Nephron (organoid): ENCODE data around the gene WDHD1.

Experiments
- H3K27ac Mint-ChIP-seq, 3 experiments: 2 replicates each; pipeline ENCODE4 v1.8.0; 2020; ENCODE audit warnings: mixed read lengths in 3 of 3, mild to moderate bottlenecking in 2 of 3, moderate library complexity in 1 of 3
- H3K27me3 Mint-ChIP-seq: 2 replicates; pipeline ENCODE4 v1.8.0; 2021; ENCODE audit warnings: low read depth, mild to moderate bottlenecking, moderate library complexity, mixed read lengths
- H3K36me3 Mint-ChIP-seq: 2 replicates; pipeline ENCODE4 v1.8.0; 2020; ENCODE audit warnings: low read depth, mixed read lengths
- H3K4me1 Mint-ChIP-seq: 2 replicates; pipeline ENCODE4 v1.8.0; 2020; ENCODE audit warnings: mixed read lengths
- H3K4me3 Mint-ChIP-seq, 3 experiments: 2 replicates each; pipeline ENCODE4 v1.8.0; 2020; ENCODE audit warnings: mild to moderate bottlenecking in 3 of 3, mixed read lengths in 3 of 3, moderate library complexity in 2 of 3
- H3K9me3 Mint-ChIP-seq: 2 replicates; pipeline ENCODE4 v1.8.0; 2020; ENCODE audit warnings: mixed read lengths
- TF ChIP-seq, protein P1 (sequence below), 3 experiments: fragments of 200-600 bp; sonication (generic); IDR thresholded peaks; one replicate each; pipeline ENCODE4 v1.5.0; 2021; ENCODE audit warnings: antibody characterized with exemption in 3 of 3; ENCODE audit not compliant: unreplicated experiment in 3 of 3

The WDHD1 gene

DNA sequence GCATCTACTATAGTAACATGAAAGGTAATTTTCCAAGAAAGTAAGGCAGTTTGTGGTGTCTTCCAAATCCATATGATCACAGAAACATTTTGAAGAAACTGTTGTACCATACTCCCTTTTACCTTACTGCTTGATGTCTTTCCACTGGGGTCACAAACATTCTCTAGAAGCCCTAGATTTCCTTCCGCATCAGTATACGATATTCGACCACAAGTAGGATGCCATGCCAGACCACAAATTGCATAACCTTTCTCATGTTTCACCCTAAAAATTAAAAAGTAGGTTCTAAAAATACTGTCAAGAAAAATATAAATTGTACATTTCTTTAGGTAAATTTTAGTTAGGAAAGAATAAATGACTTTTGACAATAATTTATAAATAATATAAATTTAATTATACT lies 26.5 kb downstream of the WDHD1 start:
- Mint-ChIP-seq H3K9me3 (no peaks in the 10 kb centered on the region), H3K4me3 (no peak overlapping the region), H3K27ac (no peak overlapping the region), H3K36me3 (peaks cover 40% of the 10 kb centered on the region), H3K27me3 (no peaks in the 10 kb centered on the region), H3K4me1 (no peaks in the 10 kb centered on the region)
- TF ChIP-seq, protein P1, sequence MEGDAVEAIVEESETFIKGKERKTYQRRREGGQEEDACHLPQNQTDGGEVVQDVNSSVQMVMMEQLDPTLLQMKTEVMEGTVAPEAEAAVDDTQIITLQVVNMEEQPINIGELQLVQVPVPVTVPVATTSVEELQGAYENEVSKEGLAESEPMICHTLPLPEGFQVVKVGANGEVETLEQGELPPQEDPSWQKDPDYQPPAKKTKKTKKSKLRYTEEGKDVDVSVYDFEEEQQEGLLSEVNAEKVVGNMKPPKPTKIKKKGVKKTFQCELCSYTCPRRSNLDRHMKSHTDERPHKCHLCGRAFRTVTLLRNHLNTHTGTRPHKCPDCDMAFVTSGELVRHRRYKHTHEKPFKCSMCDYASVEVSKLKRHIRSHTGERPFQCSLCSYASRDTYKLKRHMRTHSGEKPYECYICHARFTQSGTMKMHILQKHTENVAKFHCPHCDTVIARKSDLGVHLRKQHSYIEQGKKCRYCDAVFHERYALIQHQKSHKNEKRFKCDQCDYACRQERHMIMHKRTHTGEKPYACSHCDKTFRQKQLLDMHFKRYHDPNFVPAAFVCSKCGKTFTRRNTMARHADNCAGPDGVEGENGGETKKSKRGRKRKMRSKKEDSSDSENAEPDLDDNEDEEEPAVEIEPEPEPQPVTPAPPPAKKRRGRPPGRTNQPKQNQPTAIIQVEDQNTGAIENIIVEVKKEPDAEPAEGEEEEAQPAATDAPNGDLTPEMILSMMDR (IDR thresholded peaks at IDR 0.05; ENCODE audit: unreplicated experiment in 3 of 3) = no peak

DNA sequence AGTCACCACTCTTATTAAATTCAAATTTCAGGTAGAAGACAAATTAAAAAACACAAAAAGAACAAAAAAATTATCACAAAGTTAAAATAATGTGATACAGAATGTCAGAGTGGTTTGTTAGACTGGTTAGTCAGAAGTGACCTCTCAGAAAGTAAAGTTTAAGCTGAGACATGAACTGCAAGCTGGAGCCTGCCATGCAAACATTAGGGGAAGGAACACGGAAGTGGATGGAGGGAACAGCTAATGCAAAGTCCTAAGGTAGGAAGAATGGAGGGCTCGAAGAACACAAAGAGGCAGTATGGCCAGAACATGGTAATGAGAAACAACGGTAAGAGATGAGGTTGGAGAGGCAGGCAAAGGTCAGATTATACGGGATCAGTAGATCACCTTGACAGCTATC lies 41.7 kb downstream of the WDHD1 start:
- H3K4me3 Mint-ChIP-seq = no peak overlapping the region
- TF ChIP-seq, protein P1 (IDR thresholded peaks at IDR 0.05; ENCODE audit: unreplicated experiment in 3 of 3) = no peak
- H3K27me3 Mint-ChIP-seq = no peaks in the 10 kb centered on the region
- no peak overlapping the region for H3K27ac Mint-ChIP-seq
- no peaks in the 10 kb centered on the region for H3K9me3 Mint-ChIP-seq
- peaks cover 37% of the 10 kb centered on the region for H3K36me3 Mint-ChIP-seq
- H3K4me1 Mint-ChIP-seq = no peaks in the 10 kb centered on the region

DNA sequence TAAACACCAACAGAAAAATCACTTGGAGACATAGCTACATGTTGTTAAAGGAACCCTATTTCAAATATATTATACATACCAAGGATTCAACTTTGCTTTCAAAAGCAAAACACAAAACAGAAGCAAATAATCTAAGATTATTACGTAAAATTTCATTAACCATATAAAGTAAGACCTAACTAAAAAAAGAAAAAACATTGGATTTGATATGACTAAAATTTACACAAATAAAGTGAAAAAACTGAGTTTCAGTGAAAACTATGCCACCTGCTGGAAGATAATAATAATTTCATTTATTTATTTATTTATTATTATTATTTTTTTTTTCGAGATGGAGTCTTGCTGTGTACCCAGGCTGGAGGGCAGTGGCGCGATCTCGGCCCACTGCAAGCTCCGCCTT lies 45.2 kb downstream of the WDHD1 start:
- TF ChIP-seq, protein P1 (IDR thresholded peaks at IDR 0.05; ENCODE audit: unreplicated experiment in 3 of 3) = peak; percentile 32 to 52 (median 41)
- peaks cover 27% of the 10 kb centered on the region for H3K36me3 Mint-ChIP-seq
- H3K4me3 Mint-ChIP-seq = no peak overlapping the region
- no peaks in the 10 kb centered on the region for H3K4me1 Mint-ChIP-seq
- no peaks in the 10 kb centered on the region for H3K9me3 Mint-ChIP-seq
- no peaks in the 10 kb centered on the region for H3K27me3 Mint-ChIP-seq
- no peak overlapping the region for H3K27ac Mint-ChIP-seq

DNA sequence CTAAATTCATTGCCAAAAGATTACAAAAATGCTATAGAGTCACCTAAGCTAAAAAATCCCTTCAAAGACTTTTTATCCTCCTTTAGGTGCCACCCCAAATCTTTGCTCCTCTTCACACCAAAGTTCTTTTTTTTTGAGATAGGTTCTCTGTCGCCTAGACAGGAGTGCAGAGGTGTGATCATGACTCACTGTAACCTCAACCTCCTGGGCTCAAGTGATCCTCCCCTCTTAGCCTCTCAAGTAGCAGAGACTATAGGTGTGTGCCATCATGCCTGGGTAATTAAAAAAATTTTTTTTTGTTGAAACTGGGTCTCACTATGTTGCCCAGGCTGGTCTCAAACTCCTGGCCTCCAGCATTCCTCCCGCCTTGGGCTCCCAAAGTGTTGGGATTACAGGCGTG lies 47.9 kb downstream of the WDHD1 start:
- H3K4me3 Mint-ChIP-seq = no peak overlapping the region
- no peaks in the 10 kb centered on the region for H3K27me3 Mint-ChIP-seq
- H3K27ac Mint-ChIP-seq = no peak overlapping the region
- H3K9me3 Mint-ChIP-seq = no peaks in the 10 kb centered on the region
- H3K4me1 Mint-ChIP-seq = no peaks in the 10 kb centered on the region
- TF ChIP-seq, protein P1 (IDR thresholded peaks at IDR 0.05; ENCODE audit: unreplicated experiment in 3 of 3) = no peak
- peaks cover 16% of the 10 kb centered on the region for H3K36me3 Mint-ChIP-seq

DNA sequence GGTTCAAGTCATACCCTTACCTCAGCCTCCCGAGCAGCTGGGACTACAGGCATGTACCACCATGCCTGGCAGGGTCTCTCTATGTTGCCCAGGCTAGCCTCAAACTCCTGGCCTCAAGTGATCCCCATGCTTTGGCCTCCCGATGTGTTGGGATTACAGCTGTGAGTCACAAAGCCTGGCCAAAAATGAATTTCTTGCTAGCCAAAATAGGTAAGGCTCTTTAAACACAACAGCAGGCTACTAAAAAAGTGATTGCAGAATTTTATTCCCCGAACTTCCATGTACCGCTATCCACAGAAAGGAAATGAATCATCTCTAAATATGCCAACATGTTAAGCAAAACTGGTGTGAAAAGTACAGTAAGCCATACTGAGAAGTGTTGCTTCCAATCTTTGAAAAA lies 50.6 kb downstream of the WDHD1 start:
- H3K9me3 Mint-ChIP-seq = no peaks in the 10 kb centered on the region

DNA sequence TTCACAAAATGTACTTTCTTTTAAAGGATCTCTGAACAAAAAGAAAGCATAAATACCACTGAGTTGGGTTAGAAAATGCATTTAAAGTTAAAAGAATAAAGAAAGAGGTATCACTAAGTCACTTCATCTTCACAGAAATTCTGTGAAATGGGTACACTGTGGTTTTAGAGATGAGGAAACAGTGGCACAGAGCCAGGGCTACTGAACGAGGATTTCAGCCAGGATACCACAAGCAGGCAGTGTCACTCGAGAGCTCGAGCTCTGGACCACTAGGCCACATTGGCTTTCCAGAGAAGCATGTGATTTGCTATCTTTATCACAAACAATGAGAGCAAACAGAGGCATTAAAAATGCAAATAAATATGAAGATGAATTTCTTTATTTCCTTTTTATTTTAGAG lies 51.0 kb downstream of the WDHD1 start:
- TF ChIP-seq, protein P1 (IDR thresholded peaks at IDR 0.05; ENCODE audit: unreplicated experiment in 3 of 3) = no peak
- H3K4me1 Mint-ChIP-seq = no peaks in the 10 kb centered on the region
- no peaks in the 10 kb centered on the region for H3K9me3 Mint-ChIP-seq
- no peaks in the 10 kb centered on the region for H3K27me3 Mint-ChIP-seq
- no peak overlapping the region for H3K4me3 Mint-ChIP-seq
- peaks cover 27% of the 10 kb centered on the region for H3K36me3 Mint-ChIP-seq
- no peak overlapping the region for H3K27ac Mint-ChIP-seq

More for the DNA sequence above, 50.6 kb downstream of the WDHD1 start:
- no peaks in the 10 kb centered on the region for H3K4me1 Mint-ChIP-seq
- TF ChIP-seq, protein P1 (IDR thresholded peaks at IDR 0.05; ENCODE audit: unreplicated experiment in 3 of 3) = no peak
- no peaks in the 10 kb centered on the region for H3K27me3 Mint-ChIP-seq
- H3K4me3 Mint-ChIP-seq = no peak overlapping the region
- peaks cover 25% of the 10 kb centered on the region for H3K36me3 Mint-ChIP-seq
- no peak overlapping the region for H3K27ac Mint-ChIP-seq
